ENCODE measurements around the gene POLR1E.

DNA sequence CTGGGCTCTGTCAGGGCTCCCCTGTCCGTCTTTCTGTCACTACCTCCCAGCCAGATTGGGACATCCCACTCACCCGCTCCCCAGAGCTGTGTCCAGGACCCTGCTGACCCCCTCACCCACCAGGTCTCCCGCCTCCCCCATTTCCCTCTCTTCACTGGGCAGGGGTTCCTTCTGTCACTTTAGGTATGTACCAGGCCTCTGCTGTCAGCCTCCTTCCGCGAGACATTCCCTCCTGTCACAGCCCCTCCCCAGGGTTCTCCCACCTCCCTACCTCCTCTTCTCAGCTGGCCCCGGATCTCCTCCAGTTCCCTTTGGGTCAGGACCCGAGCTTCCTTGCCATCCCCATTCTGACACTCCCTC is 488 bp downstream of the POLR1E start:
- TF ChIP-seq CTCF (IDR thresholded peaks at IDR 0.05) (no peak), EZH2 (IDR thresholded peaks at IDR 0.05) (no peak), EZH2phosphoT487 (IDR thresholded peaks at IDR 0.05) (no peak)
